Osteoblast (primary cell): ENCODE results near the gene KRTAP6-3. TPM values are rescaled to one million over a fixed set of nuclear protein-coding genes. Genes with fewer than 3 reads are reported as not detected.

Experiments
- DNase-seq: peaks from one replicate; pipeline ENCODE4 v3.0.0; 2011; ENCODE audit warnings: low spot score, mixed read lengths; ENCODE audit not compliant: insufficient read length; ENCODE audit errors: missing footprints
- H2AFZ ChIP-seq: 2 replicates; pipeline ENCODE4 v1.6.0; 2011; ENCODE audit warnings: mild to moderate bottlenecking, low read length
- H3K27ac ChIP-seq: 2 replicates; pipeline ENCODE4 v1.5.1; 2011; ENCODE audit warnings: mild to moderate bottlenecking, low read depth, low read length, moderate library complexity
- H3K27me3 ChIP-seq: 2 replicates; pipeline ENCODE4 v1.6.0; 2012; ENCODE audit warnings: mild to moderate bottlenecking, control low read depth, inconsistent platforms, low read length, moderate library complexity; ENCODE audit not compliant: insufficient read depth
- H3K36me3 ChIP-seq: 2 replicates; pipeline ENCODE4 v1.5.1; 2011; ENCODE audit warnings: mild to moderate bottlenecking, low read length, control low read depth, moderate library complexity; ENCODE audit not compliant: insufficient read depth
- H3K4me1 ChIP-seq: 2 replicates; pipeline ENCODE4 v1.5.1; 2011; ENCODE audit warnings: mild to moderate bottlenecking, low read length, control low read depth, moderate library complexity; ENCODE audit not compliant: insufficient read depth
- H3K4me2 ChIP-seq: 2 replicates; pipeline ENCODE4 v1.6.0; 2011; ENCODE audit warnings: mild to moderate bottlenecking, low read length; ENCODE audit not compliant: insufficient read depth
- H3K4me3 ChIP-seq: fragments of 200-600 bp; sonication (generic); 3 replicates; pipeline ENCODE4 v1.5.1; 2012; ENCODE audit warnings: mild to moderate bottlenecking, low read length, inconsistent platforms; ENCODE audit not compliant: insufficient read depth
- H3K79me2 ChIP-seq: 2 replicates; pipeline ENCODE4 v1.6.0; 2012; ENCODE audit warnings: mild to moderate bottlenecking, low read length, control low read depth, inconsistent platforms; ENCODE audit not compliant: insufficient read depth
- H3K9me3 ChIP-seq: 2 replicates; pipeline ENCODE4 v1.5.1; 2011; ENCODE audit warnings: low read depth, low read length, control low read depth
- H4K20me1 ChIP-seq: 2 replicates; pipeline ENCODE4 v1.6.0; 2012; ENCODE audit warnings: mild to moderate bottlenecking, low read length, control low read depth; ENCODE audit not compliant: insufficient read depth
- total RNA-seq: library from RNA; depleted of rRNA; stranded (reverse); fragments of >200 nt; gene quantifications from 2 replicates; pipeline ENCODE4 v1.2.3, GENCODE V29; 2012
- TF ChIP-seq, protein P1 (sequence below): IDR thresholded peaks from 2 replicates; pipeline ENCODE4 v1.5.1; 2011; ENCODE audit warnings: mild to moderate bottlenecking, low read depth, low read length, moderate library complexity; ENCODE audit errors: extremely low read depth

Gene KRTAP6-3
- total RNA-seq, 1 donor: not detected

GRCh38 chr21:30628109-30628508 lies 35.9 kb downstream of the KRTAP6-3 start:
- Histone ChIP-seq H4K20me1 (no peaks in the 10 kb centered on the region), H3K79me2 (no peaks in the 10 kb centered on the region), H3K27ac (no peak overlapping the region), H3K9me3 (no peaks in the 10 kb centered on the region), H3K4me3 (no peak overlapping the region), H3K36me3 (no peaks in the 10 kb centered on the region), H2AFZ (no peak overlapping the region), H3K27me3 (no peaks in the 10 kb centered on the region), H3K4me1 (no peaks in the 10 kb centered on the region), H3K4me2 (no peak overlapping the region)
- no peak for DNase-seq
- TF ChIP-seq, protein P1, sequence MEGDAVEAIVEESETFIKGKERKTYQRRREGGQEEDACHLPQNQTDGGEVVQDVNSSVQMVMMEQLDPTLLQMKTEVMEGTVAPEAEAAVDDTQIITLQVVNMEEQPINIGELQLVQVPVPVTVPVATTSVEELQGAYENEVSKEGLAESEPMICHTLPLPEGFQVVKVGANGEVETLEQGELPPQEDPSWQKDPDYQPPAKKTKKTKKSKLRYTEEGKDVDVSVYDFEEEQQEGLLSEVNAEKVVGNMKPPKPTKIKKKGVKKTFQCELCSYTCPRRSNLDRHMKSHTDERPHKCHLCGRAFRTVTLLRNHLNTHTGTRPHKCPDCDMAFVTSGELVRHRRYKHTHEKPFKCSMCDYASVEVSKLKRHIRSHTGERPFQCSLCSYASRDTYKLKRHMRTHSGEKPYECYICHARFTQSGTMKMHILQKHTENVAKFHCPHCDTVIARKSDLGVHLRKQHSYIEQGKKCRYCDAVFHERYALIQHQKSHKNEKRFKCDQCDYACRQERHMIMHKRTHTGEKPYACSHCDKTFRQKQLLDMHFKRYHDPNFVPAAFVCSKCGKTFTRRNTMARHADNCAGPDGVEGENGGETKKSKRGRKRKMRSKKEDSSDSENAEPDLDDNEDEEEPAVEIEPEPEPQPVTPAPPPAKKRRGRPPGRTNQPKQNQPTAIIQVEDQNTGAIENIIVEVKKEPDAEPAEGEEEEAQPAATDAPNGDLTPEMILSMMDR: no peak

DNA sequence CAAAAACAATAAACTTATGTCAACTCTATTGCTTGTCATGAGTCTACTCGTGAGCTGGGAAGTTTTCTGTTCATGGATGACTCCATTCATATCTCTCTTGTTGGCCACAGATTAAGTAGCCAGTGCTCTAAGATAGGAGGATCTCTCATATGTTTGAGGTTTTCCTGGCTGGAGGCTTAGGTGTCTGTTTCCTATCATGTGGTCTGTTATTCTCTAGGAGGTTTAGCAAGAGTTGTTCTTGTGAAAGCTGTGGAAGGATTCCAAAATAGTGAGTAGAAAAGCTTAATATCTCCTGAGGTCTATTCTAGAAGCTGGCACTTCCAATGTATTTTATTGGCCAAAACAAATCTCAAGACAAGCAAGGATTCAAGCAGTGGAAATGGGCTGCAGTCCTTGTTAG lies 37.0 kb downstream of the KRTAP6-3 start:
- H3K4me3 ChIP-seq: no peak overlapping the region
- no peaks in the 10 kb centered on the region for H3K79me2 ChIP-seq

DNA sequence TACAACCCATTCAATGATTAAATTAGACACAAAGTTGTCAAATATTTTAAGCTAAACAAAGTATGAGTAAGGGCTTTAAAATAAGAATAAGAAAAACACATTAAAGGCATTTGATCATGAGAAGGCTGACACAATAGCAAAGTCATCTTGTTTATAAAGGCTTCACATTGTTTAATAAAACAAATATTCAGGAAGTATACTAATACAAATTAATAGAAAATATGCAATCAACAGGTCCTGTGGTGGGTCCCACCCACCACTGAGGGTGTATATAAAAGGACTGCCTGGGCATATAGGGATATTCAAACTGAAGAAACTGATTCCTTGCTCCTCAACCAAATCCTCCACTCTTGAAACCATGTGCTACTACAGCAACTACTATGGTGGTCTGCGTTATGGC lies 42.7 kb downstream of the KRTAP6-3 start, which contains the start of gene KRTAP20-2:
Gene KRTAP20-2 (plus strand): TSS at position 301 of the 400 bp plus-strand sequence. CDS start 58 bp downstream, at position 359.
- H3K4me3 ChIP-seq: no peak within 1 kb of the TSS
- H3K27me3 ChIP-seq: no peaks in the 10 kb centered on the region
- no peak within 1 kb of the TSS for H3K4me2 ChIP-seq
- TF ChIP-seq, protein P1: no peak
- no peaks in the 10 kb centered on the region for H3K4me1 ChIP-seq
- no peak within 1 kb of the TSS for H2AFZ ChIP-seq
- no peak within 1 kb of the TSS for H3K27ac ChIP-seq
- H3K36me3 ChIP-seq: no peaks in the 10 kb centered on the region
- no peak for DNase-seq
- no peaks in the 10 kb centered on the region for H4K20me1 ChIP-seq
- no peaks in the 10 kb centered on the region for H3K79me2 ChIP-seq
- no peaks in the 10 kb centered on the region for H3K9me3 ChIP-seq

More for the DNA sequence above, 37.0 kb downstream of the KRTAP6-3 start:
- H3K4me2 ChIP-seq: no peak overlapping the region
- no peaks in the 10 kb centered on the region for H3K27me3 ChIP-seq
- H2AFZ ChIP-seq: no peak overlapping the region
- H4K20me1 ChIP-seq: no peaks in the 10 kb centered on the region
- no peaks in the 10 kb centered on the region for H3K4me1 ChIP-seq
- H3K36me3 ChIP-seq: no peaks in the 10 kb centered on the region
- no peaks in the 10 kb centered on the region for H3K9me3 ChIP-seq
- H3K27ac ChIP-seq: no peak overlapping the region
- no peak for DNase-seq
- TF ChIP-seq, protein P1: no peak

- H3K9me3 ChIP-seq: no peaks in the 10 kb centered on the region
- no peaks in the 10 kb centered on the region for H3K27me3 ChIP-seq
- H2AFZ ChIP-seq: no peak overlapping the region
- no peaks in the 10 kb centered on the region for H4K20me1 ChIP-seq
- TF ChIP-seq, protein P1: no peak
- DNase-seq: no peak
- no peaks in the 10 kb centered on the region for H3K36me3 ChIP-seq
- H3K4me2 ChIP-seq: no peak overlapping the region
- H3K27ac ChIP-seq: no peak overlapping the region
- no peak overlapping the region for H3K4me3 ChIP-seq
- no peaks in the 10 kb centered on the region for H3K79me2 ChIP-seq
- H3K4me1 ChIP-seq: no peaks in the 10 kb centered on the region
These were observed 46.4 kb downstream of the KRTAP6-3 start for GRCh38 chr21:30638686-30639085.
